Measurements from ENCODE around the gene ZBTB20.

ZBTB20 gene

GRCh38 chr3:115087512-115087911 lies 59.6 kb downstream of the ZBTB20 start:
- no peak for DNase-seq

GRCh38 chr3:115086344-115086743 lies 60.7 kb downstream of the ZBTB20 start:
- DNase-seq: no peak

- DNase-seq: no peak
These were observed 61.8 kb downstream of the ZBTB20 start for GRCh38 chr3:115085197-115085865.

GRCh38 chr3:115084686-115085085 lies 62.4 kb downstream of the ZBTB20 start:
- DNase-seq: no peak

GRCh38 chr3:115082260-115082659 lies 64.8 kb downstream of the ZBTB20 start:
- no peak for DNase-seq

- no peak for DNase-seq
These were observed 65.6 kb downstream of the ZBTB20 start for GRCh38 chr3:115081444-115081843.

GRCh38 chr3:115077501-115078250 lies 69.4 kb downstream of the ZBTB20 start:
- no peak for DNase-seq

- no peak for DNase-seq
These were observed 72.6 kb downstream of the ZBTB20 start for GRCh38 chr3:115074502-115074901.

- no peak for DNase-seq
These were observed 74.6 kb downstream of the ZBTB20 start for GRCh38 chr3:115072265-115073021.

- DNase-seq: no peak
These were observed 75.5 kb downstream of the ZBTB20 start for GRCh38 chr3:115071601-115072000.

- no peak for DNase-seq
These were observed 75.9 kb downstream of the ZBTB20 start for GRCh38 chr3:115071166-115071565.

- no peak for DNase-seq
These were observed 78.3 kb downstream of the ZBTB20 start for GRCh38 chr3:115068799-115069198.

GRCh38 chr3:115062412-115062956 lies 84.6 kb downstream of the ZBTB20 start:
- no peak for DNase-seq

GRCh38 chr3:115062009-115062408 lies 85.1 kb downstream of the ZBTB20 start:
- DNase-seq: no peak

GRCh38 chr3:115052906-115053305 lies 94.2 kb downstream of the ZBTB20 start:
- DNase-seq: no peak

GRCh38 chr3:115042351-115042750 lies 104.7 kb downstream of the ZBTB20 start:
- DNase-seq: no peak

GRCh38 chr3:115040673-115041286 lies 106.3 kb downstream of the ZBTB20 start:
- peak; percentile 17 for DNase-seq

- no peak for DNase-seq
These were observed 106.8 kb downstream of the ZBTB20 start for GRCh38 chr3:115040246-115040645.

GRCh38 chr3:115038817-115039216 lies 108.3 kb downstream of the ZBTB20 start:
- DNase-seq: no peak

- no peak for DNase-seq
These were observed 124.2 kb downstream of the ZBTB20 start for GRCh38 chr3:115022835-115023398.

- no peak for DNase-seq
These were observed 124.9 kb downstream of the ZBTB20 start for GRCh38 chr3:115022199-115022598.

- DNase-seq: no peak
These were observed 126.0 kb downstream of the ZBTB20 start for GRCh38 chr3:115021061-115021460.

- DNase-seq: no peak
These were observed 127.2 kb downstream of the ZBTB20 start for GRCh38 chr3:115019900-115020299.

All from CD4-positive, alpha-beta T cell treated with Interleukin-15 for 1 hour (primary cell).